Breast epithelium (tissue), 3 donors: ENCODE measurements around the gene MINDY4.

Experiments used
- CTCF ChIP-seq, 3 donors: fragments of 450-650 bp; IDR thresholded peaks; one replicate each; pipeline ENCODE4 v1.5.1; 2016 to 2017; ENCODE audit warnings: antibody characterized with exemption in 3 of 3, mild to moderate bottlenecking in 3 of 3, moderate library complexity in 3 of 3
- POLR2A ChIP-seq: fragments of 450-650 bp; IDR thresholded peaks from one replicate; pipeline ENCODE4 v1.6.1; 2016; ENCODE audit warnings: antibody characterized with exemption, mild to moderate bottlenecking, moderate library complexity
- POLR2AphosphoS5 ChIP-seq, 3 donors: sonication (generic); formaldehyde crosslinking; IDR thresholded peaks; one replicate each; pipeline ENCODE4 v1.6.1; 2017; ENCODE audit warnings: antibody characterized with exemption in 3 of 3

GRCh38 chr7:30836991-30837390, 65.8 kb downstream of the MINDY4 start:
- no peak for TF ChIP-seq CTCF (IDR thresholded peaks at IDR 0.05)
- TF ChIP-seq POLR2AphosphoS5 (IDR thresholded peaks at IDR 0.05) = no peak
- TF ChIP-seq POLR2A = no peak
